ENCODE results near the gene ACTR5. TPM values are rescaled to one million over a fixed set of nuclear protein-coding genes. Genes with fewer than 3 reads are reported as not detected.
A peak's percentile ranks its signal among the peaks of the same experiment; 100 is the strongest.

Gene ACTR5
- total RNA-seq, 2 experiments from 2014 or later, result 11.0 TPM

- H3K4me3 Mint-ChIP-seq, result no peak overlapping the region
- H3K4me1 Mint-ChIP-seq (ENCODE audit: low read depth), result peaks cover 8% of the 10 kb centered on the region
- no peaks in the 10 kb centered on the region for H3K27me3 Mint-ChIP-seq
- ChIA-PET CTCF (no interaction called here), POLR2A (no interaction called here)
- DNase-seq, result no peak
- peaks cover 2% of the 10 kb centered on the region for H3K36me3 Mint-ChIP-seq
- intact Hi-C loops (cut with micrococcal nuclease), result no loop called here
- H3K9me3 Mint-ChIP-seq, result peaks cover 8% of the 10 kb centered on the region
- H3K27ac Mint-ChIP-seq, result no peak overlapping the region
These were observed 50.0 kb downstream of the ACTR5 start for GRCh38 chr20:38798266-38798665.

GRCh38 chr20:38799203-38799602 lies 50.9 kb downstream of the ACTR5 start:
- Mint-ChIP-seq H3K9me3 (peaks cover 8% of the 10 kb centered on the region), H3K4me1 (ENCODE audit: low read depth) (peaks cover 15% of the 10 kb centered on the region), H3K36me3 (peaks cover 2% of the 10 kb centered on the region), H3K27ac (peak overlapping the region; percentile 28), H3K27me3 (no peaks in the 10 kb centered on the region), H3K4me3 (no peak overlapping the region)
- ChIA-PET CTCF (no interaction called here), POLR2A (no interaction called here)
- no peak for DNase-seq
- intact Hi-C loops (cut with micrococcal nuclease), result no loop called here

- H3K4me1 Mint-ChIP-seq (ENCODE audit: low read depth), result peaks cover 26% of the 10 kb centered on the region
- H3K27ac Mint-ChIP-seq, result no peak overlapping the region
- no peaks in the 10 kb centered on the region for H3K27me3 Mint-ChIP-seq
- no peak for DNase-seq
- H3K9me3 Mint-ChIP-seq, result peaks cover 8% of the 10 kb centered on the region
- intact Hi-C loops (cut with micrococcal nuclease), result no loop called here
- no peak overlapping the region for H3K4me3 Mint-ChIP-seq
- H3K36me3 Mint-ChIP-seq, result peaks cover 3% of the 10 kb centered on the region
- ChIA-PET CTCF (no interaction called here), POLR2A (no interaction called here)
These were observed 52.6 kb downstream of the ACTR5 start for GRCh38 chr20:38800882-38801281.

GRCh38 chr20:38804221-38804620 lies 56.0 kb downstream of the ACTR5 start:
- Mint-ChIP-seq H3K27ac (peak overlapping the region; percentile 96), H3K27me3 (no peaks in the 10 kb centered on the region), H3K4me1 (ENCODE audit: low read depth) (peaks cover 43% of the 10 kb centered on the region), H3K4me3 (no peak overlapping the region), H3K36me3 (peaks cover 23% of the 10 kb centered on the region), H3K9me3 (no peaks in the 10 kb centered on the region)
- DNase-seq, result no peak
- ChIA-PET POLR2A (interaction anchor here (0.6 to 3.8 kb wide), 6 partner anchors 36 to 88 kb away, joined by 3 to 36 read pairs (median 11); partner anchors contain the start of gene ACTR5), CTCF (interaction anchor here (1.3 to 6.6 kb wide), 2 partner anchors 69 to 89 kb away, joined by 3 to 67 read pairs; no protein-coding TSS in a partner anchor)
- intact Hi-C loops (cut with micrococcal nuclease), result no loop called here

GRCh38 chr20:38804682-38805501 lies 56.6 kb downstream of the ACTR5 start:
- CTCF ChIA-PET, result interaction anchor here (0.6 to 6.6 kb wide), 10 partner anchors 22 to 88 kb away, joined by 3 to 67 read pairs (median 3); no protein-coding TSS in a partner anchor
- intact Hi-C loops (cut with micrococcal nuclease), result loop anchor here (1.0 to 5.0 kb wide), 6 partner anchors 28 to 157 kb away; partner anchors contain the start of genes ACTR5 and DHX35

GRCh38 chr20:38805502-38805957 lies 57.3 kb downstream of the ACTR5 start, which contains the start of gene PPP1R16B:
PPP1R16B (plus strand) TSS chr20:38805697; CDS start chr20:38835926, 30,229 bp downstream.
- H3K27ac Mint-ChIP-seq, result peak within 1 kb of the TSS; percentile 96
- peaks cover 51% of the 10 kb centered on the region for H3K4me1 Mint-ChIP-seq (ENCODE audit: low read depth)
- no peaks in the 10 kb centered on the region for H3K27me3 Mint-ChIP-seq
- intact Hi-C loops (cut with micrococcal nuclease), result loop anchor here (1.0 to 5.0 kb wide), 6 partner anchors 28 to 157 kb away; partner anchors contain the start of genes ACTR5 and DHX35
- peaks cover 35% of the 10 kb centered on the region for H3K36me3 Mint-ChIP-seq
- H3K9me3 Mint-ChIP-seq, result no peaks in the 10 kb centered on the region
- peak within 1 kb of the TSS; percentile 86 for H3K4me3 Mint-ChIP-seq
- peak; percentile 85 for DNase-seq
- POLR2A ChIA-PET, result interaction anchor here (0.6 to 3.8 kb wide), 13 partner anchors 12 to 215 kb away, joined by 3 to 36 read pairs (median 3); partner anchors contain the start of gene ACTR5
- CTCF ChIA-PET, result interaction anchor here (0.6 to 6.6 kb wide), 11 partner anchors 11 to 87 kb away, joined by 3 to 67 read pairs (median 3); no protein-coding TSS in a partner anchor

More at GRCh38 chr20:38804682-38805501, 56.6 kb downstream of the ACTR5 start:
- POLR2A ChIA-PET, result interaction anchor here (0.6 to 3.8 kb wide), 13 partner anchors 12 to 88 kb away, joined by 3 to 36 read pairs (median 3); partner anchors contain the start of gene ACTR5
- peaks cover 45% of the 10 kb centered on the region for H3K4me1 Mint-ChIP-seq (ENCODE audit: low read depth)
- peak; percentile 87 for DNase-seq
- H3K9me3 Mint-ChIP-seq, result no peaks in the 10 kb centered on the region
- H3K4me3 Mint-ChIP-seq, result peak overlapping the region; percentile 86
- H3K27me3 Mint-ChIP-seq, result no peaks in the 10 kb centered on the region
- H3K27ac Mint-ChIP-seq, result peak overlapping the region; percentile 96
- peaks cover 28% of the 10 kb centered on the region for H3K36me3 Mint-ChIP-seq

GRCh38 chr20:38805958-38806854 lies 57.9 kb downstream of the ACTR5 start:
- Mint-ChIP-seq H3K27ac (peak overlapping the region; percentile 96), H3K4me3 (peak overlapping the region; percentile 86), H3K27me3 (no peaks in the 10 kb centered on the region), H3K4me1 (ENCODE audit: low read depth) (peaks cover 58% of the 10 kb centered on the region), H3K9me3 (no peaks in the 10 kb centered on the region), H3K36me3 (peaks cover 41% of the 10 kb centered on the region)
- ChIA-PET POLR2A (interaction anchor here (0.6 to 3.8 kb wide), 14 partner anchors 25 to 214 kb away, joined by 3 to 36 read pairs (median 3); partner anchors contain the start of gene ACTR5), CTCF (interaction anchor here (0.6 to 6.6 kb wide), 16 partner anchors 10 to 243 kb away, joined by 3 to 67 read pairs (median 3); no protein-coding TSS in a partner anchor)
- intact Hi-C loops (cut with micrococcal nuclease), result loop anchor here (1.0 to 5.0 kb wide), 7 partner anchors 27 to 156 kb away; partner anchors contain the start of genes ACTR5 and DHX35
- DNase-seq, result peak; percentile 59

- Mint-ChIP-seq H3K27me3 (no peaks in the 10 kb centered on the region), H3K9me3 (no peaks in the 10 kb centered on the region), H3K4me3 (peak overlapping the region; percentile 78), H3K4me1 (ENCODE audit: low read depth) (peaks cover 65% of the 10 kb centered on the region), H3K36me3 (peaks cover 47% of the 10 kb centered on the region), H3K27ac (peak overlapping the region; percentile 88)
- peak; percentile 55 for DNase-seq
- intact Hi-C loops (cut with micrococcal nuclease), result loop anchor here (2.0 to 5.0 kb wide), 3 partner anchors 60 to 155 kb away; partner anchors contain the start of genes ACTR5 and DHX35
- CTCF ChIA-PET, result interaction anchor here (0.7 to 6.6 kb wide), 10 partner anchors 9 to 243 kb away, joined by 3 to 67 read pairs (median 3); no protein-coding TSS in a partner anchor
- POLR2A ChIA-PET, result interaction anchor here (0.8 to 3.8 kb wide), 9 partner anchors 24 to 88 kb away, joined by 3 to 36 read pairs (median 4); no protein-coding TSS in a partner anchor
These were observed 58.8 kb downstream of the ACTR5 start for GRCh38 chr20:38806855-38807655.

GRCh38 chr20:38809942-38810341 lies 61.7 kb downstream of the ACTR5 start:
- no peak for DNase-seq
- CTCF ChIA-PET, result interaction anchor here (0.8 to 6.6 kb wide), 2 partner anchors 54 to 83 kb away, joined by 3 to 67 read pairs; no protein-coding TSS in a partner anchor
- Mint-ChIP-seq H3K36me3 (peaks cover 60% of the 10 kb centered on the region), H3K9me3 (no peaks in the 10 kb centered on the region), H3K27ac (peak overlapping the region; percentile 88), H3K4me1 (ENCODE audit: low read depth) (peaks cover 75% of the 10 kb centered on the region), H3K27me3 (no peaks in the 10 kb centered on the region), H3K4me3 (no peak overlapping the region)
- intact Hi-C loops (cut with micrococcal nuclease), result loop anchor here (5.0 kb wide), 2 partner anchors 63 to 152 kb away; partner anchors contain the start of genes ACTR5 and DHX35
- POLR2A ChIA-PET, result no interaction called here

- peak overlapping the region; percentile 76 for H3K27ac Mint-ChIP-seq
- ChIA-PET CTCF (interaction anchor here (0.7 kb wide), 1 partner anchor 50 kb away, joined by 4 read pairs; no protein-coding TSS in a partner anchor), POLR2A (no interaction called here)
- peaks cover 83% of the 10 kb centered on the region for H3K4me1 Mint-ChIP-seq (ENCODE audit: low read depth)
- no peak for DNase-seq
- H3K4me3 Mint-ChIP-seq, result no peak overlapping the region
- no peaks in the 10 kb centered on the region for H3K9me3 Mint-ChIP-seq
- H3K36me3 Mint-ChIP-seq, result peaks cover 69% of the 10 kb centered on the region
- no peaks in the 10 kb centered on the region for H3K27me3 Mint-ChIP-seq
- intact Hi-C loops (cut with micrococcal nuclease), result no loop called here
These were observed 62.8 kb downstream of the ACTR5 start for GRCh38 chr20:38810926-38811630.

Measured in activated CD4-positive, alpha-beta memory T cell treated with anti-CD3 and anti-CD28 coated beads for 36 hours (primary cell).